GM21528 (cell line): ENCODE results near the gene CDAN1.
"Not testable (repeated sequence)": the region's sequence is repeated elsewhere in the genome, so short reads cannot be mapped to it uniquely, and the experiment has no call there.

Source experiments
- ATAC-seq: cut with Tn5 transposase; IDR thresholded peaks from one replicate; pipeline ENCODE4 v1.9.1; 2021; ENCODE audit warnings: mild to moderate bottlenecking, moderate library complexity; ENCODE audit not compliant: unreplicated experiment, low FRiP score

CDAN1 gene

GRCh38 chr15:42712584-42712983 lies 24.3 kb downstream of the CDAN1 start:
- ATAC-seq = no peak

DNA sequence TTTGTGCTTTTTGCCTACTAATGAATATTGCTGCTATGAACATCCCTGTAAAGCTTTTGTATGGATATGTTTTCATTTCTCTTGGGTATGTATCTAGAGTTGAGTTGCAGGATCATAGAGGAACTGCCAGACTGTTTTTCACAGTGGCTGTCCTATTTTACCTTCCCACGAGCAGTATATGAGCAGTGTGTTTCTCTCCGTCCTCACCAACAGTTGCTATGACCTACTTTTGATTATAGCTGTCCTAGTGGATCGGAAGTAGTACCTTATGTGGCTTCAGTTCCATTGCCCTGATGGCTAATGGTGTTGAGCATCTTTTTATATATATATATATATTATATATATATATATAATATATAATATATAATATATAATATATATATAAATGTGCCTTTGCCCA lies 25.2 kb downstream of the CDAN1 start:
- no peak for ATAC-seq

DNA sequence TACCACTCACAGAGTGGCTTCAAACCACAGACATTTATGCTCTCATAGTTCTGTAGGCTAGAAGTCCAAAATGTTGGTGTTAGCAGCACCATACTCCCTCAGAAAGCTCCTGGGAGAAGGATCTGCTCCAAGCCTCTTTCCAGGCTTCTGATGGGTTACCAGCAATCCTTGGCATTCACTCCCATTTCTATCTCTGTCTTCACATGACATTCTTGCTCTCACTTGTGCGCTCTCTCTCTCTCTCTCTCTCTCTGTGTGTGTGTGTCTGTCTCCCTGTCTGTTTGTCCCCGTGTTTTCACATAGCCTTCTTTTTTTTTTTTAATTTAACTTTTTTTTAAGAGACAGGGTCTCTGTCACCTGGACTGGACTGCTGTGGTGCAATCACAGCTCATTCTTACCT lies 26.3 kb downstream of the CDAN1 start:
- no peak for ATAC-seq

DNA sequence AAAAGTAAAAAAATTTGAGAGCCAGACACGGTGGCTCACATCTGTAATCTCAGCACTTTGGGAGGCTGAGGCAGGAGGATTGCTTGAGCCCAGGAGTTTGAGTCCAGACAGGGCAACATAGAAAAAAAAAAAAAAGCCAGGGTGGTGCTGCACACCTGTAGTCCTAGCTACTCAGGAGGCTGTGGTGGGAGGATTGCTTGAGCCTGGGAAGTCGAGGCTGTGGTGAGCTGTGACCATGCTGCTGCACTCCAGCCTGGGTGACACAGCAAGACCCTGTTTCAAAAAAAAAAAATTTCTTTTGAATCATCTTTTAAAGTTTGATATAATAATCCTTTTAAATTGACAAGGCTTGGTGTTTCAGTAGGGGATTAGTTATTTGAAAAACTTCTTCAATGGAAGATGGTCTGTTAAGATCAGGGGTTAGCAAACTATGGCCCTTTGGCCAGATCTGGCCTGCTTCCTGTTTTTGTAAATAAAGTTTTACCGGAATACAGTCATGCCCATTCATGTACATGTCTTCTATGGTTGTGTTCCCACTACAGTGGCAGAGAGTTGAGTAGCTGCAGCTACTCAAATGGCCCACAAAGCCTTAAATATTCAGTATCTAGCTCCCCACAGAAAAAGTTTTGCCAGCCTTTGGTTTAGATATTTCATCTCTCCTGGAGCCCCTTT lies 28.9 kb downstream of the CDAN1 start:
- ATAC-seq = no peak

DNA sequence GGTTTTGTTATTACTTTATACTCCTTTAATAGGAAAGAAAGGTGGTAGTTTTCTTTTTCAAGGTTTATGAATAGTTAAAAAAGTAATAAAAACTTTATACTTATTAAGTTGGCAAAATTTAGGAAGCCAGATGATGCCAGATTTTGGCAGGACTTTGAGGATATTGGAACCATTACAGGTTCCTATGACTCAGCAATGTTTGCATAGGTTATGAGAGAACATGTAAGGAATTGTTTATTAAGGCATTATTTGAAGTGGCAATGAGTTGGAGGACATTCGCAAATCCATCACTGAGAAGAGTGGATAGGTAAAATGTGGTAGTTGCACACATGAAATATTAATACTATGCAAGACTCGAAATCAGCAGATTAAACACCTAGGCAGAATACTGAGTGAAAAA lies 29.9 kb downstream of the CDAN1 start:
- no peak for ATAC-seq

- ATAC-seq = no peak
Observed at GRCh38 chr15:42705336-42705735, 31.6 kb downstream of the CDAN1 start.

GRCh38 chr15:42704492-42704926 lies 32.4 kb downstream of the CDAN1 start:
- no peak for ATAC-seq

DNA sequence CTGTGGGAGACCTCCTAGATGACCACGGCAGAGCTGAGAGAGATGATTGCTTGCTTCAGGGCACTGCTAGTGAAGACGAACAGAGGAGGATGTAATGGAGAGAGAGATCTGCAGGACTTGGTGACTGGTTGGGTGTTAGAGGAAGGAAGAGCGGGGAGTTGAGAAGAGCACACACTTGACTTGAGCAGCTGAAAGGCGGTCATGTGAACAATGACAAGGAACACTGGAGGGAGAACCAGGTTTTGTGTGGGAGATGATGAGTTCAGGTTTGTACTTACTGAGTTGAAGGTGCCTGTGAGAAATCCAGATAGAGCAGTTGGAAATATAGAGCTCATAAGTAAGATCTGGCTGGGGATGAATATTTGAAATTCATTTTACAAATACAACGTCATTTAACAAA lies 40.3 kb downstream of the CDAN1 start:
- ATAC-seq = no peak

DNA sequence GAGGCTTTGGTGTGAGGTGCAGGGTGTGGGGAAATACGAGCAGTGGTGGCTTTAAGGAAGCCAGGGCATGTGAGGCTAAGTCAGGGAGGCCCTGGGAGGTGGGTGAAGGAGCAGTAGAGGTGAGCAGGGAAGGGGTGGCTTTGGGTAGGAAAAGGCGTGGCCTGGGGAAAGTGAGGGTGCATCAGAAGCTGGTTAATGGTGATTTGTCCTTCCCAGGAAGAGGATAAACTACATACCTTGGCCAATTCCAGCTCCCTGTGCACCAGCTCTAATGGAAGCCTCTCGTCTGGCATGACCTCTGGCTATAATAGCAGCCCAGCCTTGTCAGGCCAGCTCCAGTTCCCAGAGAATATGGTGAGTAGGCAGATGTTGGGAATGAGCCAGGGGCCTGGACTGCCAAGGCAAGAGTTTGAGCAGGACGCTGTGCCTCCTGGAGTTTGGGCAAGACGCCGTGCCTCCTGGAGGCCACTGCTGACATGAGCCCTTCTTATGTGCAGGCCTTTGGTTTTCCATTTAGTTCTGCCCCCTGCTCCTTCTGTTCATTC lies 41.3 kb downstream of the CDAN1 start:
- ATAC-seq = no peak

DNA sequence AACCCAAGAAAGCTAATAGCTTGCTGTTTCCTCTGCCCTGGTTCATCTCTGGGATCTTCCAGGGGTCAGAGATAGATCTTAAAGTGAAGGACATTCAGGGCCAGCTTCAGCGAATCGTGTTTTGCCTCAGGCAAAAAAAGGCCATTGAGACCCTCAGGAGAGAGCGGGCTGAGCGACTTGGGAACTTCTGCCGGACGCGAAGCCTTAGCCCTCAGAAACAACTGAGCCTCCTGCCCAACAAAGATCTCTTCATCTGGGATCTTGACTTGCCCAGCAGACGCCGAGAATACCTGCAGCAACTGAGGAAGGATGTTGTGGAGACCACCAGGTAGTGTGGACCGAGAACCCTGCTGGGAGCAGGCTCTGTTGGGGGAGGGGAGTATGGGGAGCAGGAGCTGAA lies 42.5 kb downstream of the CDAN1 start:
- ATAC-seq = no peak

- no peak for ATAC-seq
Observed at GRCh38 chr15:42693942-42694341, 43.0 kb downstream of the CDAN1 start.

- ATAC-seq = no peak
Observed at GRCh38 chr15:42693496-42693895, 43.4 kb downstream of the CDAN1 start.

GRCh38 chr15:42692997-42693396 lies 43.9 kb downstream of the CDAN1 start:
- no peak for ATAC-seq

DNA sequence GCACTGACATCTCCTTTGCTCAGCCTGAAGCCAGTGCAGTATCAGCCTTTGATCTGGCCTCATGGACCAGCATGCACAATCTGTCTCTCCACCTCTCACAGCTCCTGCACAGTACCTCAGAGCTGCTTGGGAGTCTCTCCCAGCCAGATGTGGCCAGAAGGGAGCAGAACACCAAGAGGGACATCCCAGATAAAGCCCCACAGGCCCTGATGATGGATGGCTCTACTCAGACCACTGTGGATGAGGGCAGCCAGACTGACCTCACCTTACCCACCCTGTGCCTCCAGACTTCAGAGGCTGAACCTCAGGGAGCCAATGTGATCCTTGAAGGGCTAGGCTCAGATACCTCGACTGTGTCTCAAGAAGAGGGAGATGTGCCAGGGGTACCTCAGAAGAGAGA lies 44.4 kb downstream of the CDAN1 start:
- ATAC-seq = no peak

DNA sequence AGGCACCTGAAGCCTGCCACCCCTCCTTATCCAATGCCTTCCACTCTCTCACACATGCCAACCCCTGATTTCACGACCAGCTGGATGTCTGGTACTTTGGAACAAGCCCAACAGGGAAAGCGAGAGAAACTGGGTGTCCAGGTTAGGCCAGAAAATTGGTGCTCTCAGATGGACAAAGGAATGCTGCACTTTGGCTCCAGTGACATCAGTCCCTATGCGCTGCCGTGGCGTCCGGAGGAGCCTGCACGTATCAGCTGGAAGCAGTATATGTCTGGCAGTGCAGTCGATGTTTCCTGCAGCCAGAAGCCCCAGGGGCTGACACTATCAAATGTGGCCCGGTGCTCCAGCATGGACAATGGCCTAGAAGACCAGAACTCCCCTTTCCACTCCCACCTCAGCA lies 45.2 kb downstream of the CDAN1 start:
- ATAC-seq = no peak

GRCh38 chr15:42691308-42691707 lies 45.6 kb downstream of the CDAN1 start:
- no peak for ATAC-seq

- no peak for ATAC-seq
Observed at GRCh38 chr15:42688301-42688700, 48.6 kb downstream of the CDAN1 start.

DNA sequence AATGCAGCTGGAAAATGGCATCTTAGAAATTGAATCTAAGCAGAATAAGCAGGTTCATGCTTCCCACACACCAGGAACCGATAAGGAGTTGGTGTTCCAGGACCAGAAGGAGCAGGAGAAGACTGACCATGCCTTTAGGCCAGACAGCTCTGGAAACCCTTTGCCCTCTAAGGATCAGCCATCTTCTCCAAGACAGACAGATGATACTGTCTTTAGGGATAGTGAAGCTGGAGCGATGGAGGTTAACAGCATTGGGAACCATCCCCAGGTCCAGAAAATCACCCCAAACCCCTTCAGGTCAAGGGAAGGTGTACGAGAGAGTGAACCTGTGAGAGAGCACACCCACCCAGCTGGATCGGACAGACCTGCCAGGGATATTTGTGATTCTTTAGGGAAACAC lies 49.2 kb downstream of the CDAN1 start:
- ATAC-seq = no peak

DNA sequence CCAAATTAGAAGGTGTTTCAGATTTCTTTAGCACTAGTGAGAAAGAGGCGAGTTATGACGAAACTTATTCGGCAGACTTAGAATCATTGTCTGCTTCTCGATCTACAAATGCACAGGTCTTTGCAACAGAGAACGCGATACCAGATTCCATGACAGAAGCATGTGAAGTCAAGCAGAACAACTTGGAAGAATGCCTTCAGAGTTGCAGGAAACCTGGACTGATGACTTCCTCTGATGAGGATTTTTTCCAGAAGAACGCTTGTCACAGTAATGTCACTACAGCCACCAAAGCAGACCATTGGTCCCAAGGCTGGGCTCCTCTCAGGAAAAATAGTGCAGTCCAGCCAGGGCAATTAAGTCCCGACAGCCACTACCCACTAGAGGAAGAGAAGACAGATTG lies 50.6 kb downstream of the CDAN1 start:
- ATAC-seq = no peak

DNA sequence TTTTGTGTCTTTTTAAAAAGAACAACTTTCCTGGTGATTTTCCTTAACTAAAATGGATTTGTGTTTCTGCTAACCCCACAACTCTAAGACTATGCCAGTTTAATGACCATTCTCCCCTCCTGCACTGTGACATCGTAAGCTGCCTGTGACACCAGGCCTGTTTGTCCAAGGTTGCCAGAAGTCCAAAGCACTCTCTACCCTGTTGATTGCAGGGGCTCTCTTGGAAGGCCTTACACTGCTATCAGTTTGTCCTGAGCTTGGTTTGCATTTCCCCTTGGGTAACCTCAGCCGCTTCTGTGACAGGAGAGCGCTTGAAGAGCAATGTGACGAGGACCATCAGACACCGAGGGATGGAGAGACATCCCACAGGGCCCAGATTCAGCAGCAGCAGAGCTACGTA lies 55.8 kb downstream of the CDAN1 start:
- no peak for ATAC-seq

DNA sequence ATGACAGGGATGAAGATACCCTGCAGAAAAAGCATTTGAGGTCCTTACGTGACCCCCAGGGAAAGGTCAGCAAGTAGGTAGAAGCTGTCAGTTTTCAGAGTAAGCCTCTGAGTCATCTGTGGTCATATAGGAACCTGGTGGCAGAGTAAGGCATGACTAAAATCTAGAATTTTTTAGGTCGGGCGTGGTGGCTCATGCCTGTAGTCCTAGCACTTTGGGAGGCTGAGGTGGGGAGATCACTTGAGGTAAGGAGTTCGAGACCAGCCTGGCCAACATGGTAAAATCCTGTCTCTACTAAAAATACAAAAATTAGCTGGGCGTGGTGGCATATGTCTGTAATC lies 56.8 kb downstream of the CDAN1 start:
- not testable (repeated sequence) for ATAC-seq

GRCh38 chr15:42679285-42680141 lies 57.4 kb downstream of the CDAN1 start:
- ATAC-seq = no peak
